Uterus (tissue), 2 donors: ENCODE data around the gene ILF3.

Experiments used
- POLR2A ChIP-seq, 2 donors: fragments of 450-650 bp; IDR thresholded peaks; one replicate each; pipeline ENCODE4 v1.6.1; 2016; ENCODE audit warnings: antibody characterized with exemption in 2 of 2, mild to moderate bottlenecking in 1 of 2, moderate library complexity in 1 of 2
- TF ChIP-seq, protein P1 (sequence below), 4 experiments: fragments of 200-600 bp in 2 of 4; fragments of 450-650 bp in 2 of 4; sonication (generic) in 2 of 4; IDR thresholded peaks; one replicate each; pipeline ENCODE4 v1.5.1; 2016 to 2019; ENCODE audit warnings: antibody characterized with exemption in 4 of 4, mild to moderate bottlenecking in 2 of 4, moderate library complexity in 1 of 4

GRCh38 chr19:10727685-10728201 is 73.6 kb downstream of the ILF3 start:
- TF ChIP-seq, protein P1, sequence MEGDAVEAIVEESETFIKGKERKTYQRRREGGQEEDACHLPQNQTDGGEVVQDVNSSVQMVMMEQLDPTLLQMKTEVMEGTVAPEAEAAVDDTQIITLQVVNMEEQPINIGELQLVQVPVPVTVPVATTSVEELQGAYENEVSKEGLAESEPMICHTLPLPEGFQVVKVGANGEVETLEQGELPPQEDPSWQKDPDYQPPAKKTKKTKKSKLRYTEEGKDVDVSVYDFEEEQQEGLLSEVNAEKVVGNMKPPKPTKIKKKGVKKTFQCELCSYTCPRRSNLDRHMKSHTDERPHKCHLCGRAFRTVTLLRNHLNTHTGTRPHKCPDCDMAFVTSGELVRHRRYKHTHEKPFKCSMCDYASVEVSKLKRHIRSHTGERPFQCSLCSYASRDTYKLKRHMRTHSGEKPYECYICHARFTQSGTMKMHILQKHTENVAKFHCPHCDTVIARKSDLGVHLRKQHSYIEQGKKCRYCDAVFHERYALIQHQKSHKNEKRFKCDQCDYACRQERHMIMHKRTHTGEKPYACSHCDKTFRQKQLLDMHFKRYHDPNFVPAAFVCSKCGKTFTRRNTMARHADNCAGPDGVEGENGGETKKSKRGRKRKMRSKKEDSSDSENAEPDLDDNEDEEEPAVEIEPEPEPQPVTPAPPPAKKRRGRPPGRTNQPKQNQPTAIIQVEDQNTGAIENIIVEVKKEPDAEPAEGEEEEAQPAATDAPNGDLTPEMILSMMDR (IDR thresholded peaks at IDR 0.05), result no peak
- TF ChIP-seq POLR2A (IDR thresholded peaks at IDR 0.05), result no peak
